Measurements from ENCODE around the gene INTS12.
"Not testable (repeated sequence)": the region's sequence is repeated elsewhere in the genome, so short reads cannot be mapped to it uniquely, and the experiment has no call there.

The INTS12 gene, protein sequence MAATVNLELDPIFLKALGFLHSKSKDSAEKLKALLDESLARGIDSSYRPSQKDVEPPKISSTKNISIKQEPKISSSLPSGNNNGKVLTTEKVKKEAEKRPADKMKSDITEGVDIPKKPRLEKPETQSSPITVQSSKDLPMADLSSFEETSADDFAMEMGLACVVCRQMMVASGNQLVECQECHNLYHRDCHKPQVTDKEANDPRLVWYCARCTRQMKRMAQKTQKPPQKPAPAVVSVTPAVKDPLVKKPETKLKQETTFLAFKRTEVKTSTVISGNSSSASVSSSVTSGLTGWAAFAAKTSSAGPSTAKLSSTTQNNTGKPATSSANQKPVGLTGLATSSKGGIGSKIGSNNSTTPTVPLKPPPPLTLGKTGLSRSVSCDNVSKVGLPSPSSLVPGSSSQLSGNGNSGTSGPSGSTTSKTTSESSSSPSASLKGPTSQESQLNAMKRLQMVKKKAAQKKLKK

DNA sequence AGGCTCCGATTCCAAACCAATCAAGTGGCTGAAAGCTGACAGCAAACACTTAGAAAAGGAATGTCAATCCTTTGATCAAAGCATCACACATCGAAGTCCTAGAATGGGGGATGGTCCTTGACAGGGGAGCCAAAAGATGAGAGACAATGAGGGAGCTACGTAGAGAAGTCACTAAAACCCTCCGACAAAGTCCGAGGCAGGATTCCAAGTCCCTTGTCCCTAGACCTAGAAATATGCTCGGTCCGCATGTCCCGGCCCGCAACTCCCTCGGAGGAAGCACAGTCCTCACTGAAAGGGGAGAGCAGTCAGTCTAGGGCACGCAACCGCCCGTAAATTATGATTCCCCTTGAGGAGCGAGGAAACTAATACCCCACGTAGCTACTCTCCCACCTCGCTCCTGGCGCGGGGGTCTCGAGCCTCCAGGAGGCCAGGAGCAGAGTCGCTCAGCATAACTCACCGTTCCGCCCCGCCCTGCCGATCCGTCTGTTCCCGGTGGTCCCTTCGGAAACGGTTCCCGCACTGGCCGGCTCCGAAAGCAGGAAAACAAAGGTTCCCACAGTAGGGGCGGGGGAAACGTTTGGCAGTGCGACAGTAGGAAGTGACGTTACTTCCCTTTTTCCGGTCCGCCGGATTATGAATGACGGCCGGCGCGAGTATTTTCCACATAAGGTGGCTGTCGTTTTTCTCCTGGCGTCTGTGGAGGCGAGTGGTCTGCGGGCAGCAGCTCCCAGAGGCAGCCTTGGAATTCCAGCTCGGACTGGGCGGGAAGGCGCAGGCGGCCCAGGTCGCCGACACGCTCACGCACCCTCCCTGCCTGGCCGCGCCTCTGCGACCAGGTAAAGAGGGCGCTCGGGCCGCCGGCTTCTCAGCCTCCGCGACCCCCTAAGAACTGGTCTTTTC is at the start of gene INTS12, which contains the start of gene GSTCD:
INTS12 (minus strand) TSS at position 509 of the 900 bp plus-strand sequence. CDS start 8,684 bp downstream, outside the sequence.
GSTCD (plus strand) TSS at position 604 of the 900 bp plus-strand sequence. CDS start 8,830 bp downstream, outside the sequence.
- DNase-seq: peak; percentile 92

DNA sequence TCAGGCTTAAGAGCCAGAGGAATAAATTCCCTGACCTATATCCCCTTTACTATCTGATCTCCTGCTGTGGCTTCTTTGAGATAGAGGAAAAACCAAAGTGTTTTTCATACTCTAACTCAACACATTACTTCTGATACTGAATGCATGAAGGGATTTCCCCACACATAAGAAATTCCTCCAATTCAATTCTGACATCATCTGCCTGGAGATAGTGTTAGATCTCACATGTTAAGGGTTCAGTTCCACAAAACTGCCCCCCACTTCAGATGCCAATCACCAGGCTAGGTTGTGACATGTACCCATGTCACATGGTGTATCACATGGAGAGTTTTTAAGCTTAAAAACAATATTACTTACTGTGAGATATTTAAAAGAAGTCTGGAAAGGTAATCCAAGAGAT is 46.9 kb upstream of the INTS12 start:
- DNase-seq: no peak

DNA sequence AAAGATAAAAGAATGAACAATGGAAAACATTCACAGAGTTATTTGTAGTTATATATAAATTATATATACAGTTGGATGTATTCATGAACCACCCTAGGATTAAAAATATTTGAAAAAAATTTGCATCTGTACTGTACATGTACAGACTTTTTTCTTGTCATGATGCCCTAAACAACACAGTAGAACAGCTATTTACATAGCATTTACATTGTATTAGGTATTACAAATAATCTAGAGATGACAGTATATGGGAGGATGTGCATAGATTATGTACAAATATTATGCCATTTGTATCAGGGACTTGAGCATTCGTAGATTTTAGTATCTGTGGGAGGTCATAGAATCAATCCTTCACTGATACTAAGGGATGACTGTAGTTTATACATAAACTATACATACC is 44.9 kb upstream of the INTS12 start:
- no peak for DNase-seq

DNA sequence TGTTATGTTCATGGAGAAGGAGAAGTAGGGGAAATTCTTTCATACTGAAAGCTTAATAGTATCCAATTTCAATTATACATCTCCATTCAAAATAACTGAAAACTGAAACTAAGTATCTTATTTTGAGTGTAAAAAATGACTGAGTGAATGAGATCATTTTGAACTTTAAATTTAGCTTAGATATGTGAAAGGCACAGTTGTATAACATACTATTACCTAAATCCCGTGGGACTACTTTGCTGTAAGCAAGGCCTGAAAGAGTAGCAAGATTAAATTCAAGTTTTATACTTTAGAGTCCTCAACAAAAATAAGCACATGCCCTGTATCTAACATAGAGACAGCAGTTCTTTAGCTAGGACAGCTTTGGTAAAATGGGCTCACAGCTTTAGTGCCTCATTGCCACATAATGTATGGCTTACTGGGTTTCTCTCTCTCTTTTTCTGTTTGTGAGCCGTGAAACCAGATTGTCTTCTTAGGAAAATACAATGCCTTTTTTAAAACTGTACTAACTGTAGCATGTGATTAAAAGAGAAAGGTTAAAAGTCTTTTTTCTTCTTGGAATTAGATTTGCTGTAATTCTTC is 43.3 kb upstream of the INTS12 start:
- DNase-seq: no peak

DNA sequence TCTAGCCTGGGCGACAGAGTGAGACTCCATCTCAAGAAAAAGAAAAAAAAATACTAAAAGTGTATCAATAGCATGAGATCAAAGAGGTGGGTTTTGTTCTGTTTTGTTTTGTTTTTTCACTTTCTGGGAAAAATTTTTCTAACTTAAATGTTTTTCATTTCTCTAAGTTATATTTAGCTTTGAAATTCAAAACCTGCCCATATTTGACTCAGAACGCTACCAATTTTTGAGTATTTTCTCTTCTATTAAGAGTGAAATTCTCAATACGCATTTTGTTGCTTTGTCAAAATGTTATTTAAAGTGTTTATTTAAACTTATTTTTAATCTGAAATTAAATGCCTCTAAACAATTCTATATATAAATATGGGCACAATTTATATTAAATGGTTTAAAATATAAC is 39.7 kb upstream of the INTS12 start:
- DNase-seq: no peak

DNA sequence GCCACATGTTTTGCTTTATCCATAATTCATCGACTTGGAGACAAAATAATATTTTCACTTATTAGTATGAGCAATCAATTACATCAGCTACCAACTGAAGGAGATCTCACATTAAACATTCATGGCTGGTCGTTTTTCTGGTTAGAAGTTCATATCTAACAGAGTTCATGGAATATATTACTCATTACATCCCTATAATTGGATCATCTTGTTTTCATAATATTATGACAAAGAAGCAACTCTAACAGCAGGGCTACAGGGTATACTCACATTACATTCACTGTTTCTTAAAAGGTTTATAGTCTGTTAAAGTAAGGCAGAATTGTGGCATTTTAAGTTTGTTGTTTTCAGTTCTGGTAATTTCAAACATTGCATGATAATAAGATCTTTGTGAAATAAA is 33.1 kb upstream of the INTS12 start:
- DNase-seq: no peak

DNA sequence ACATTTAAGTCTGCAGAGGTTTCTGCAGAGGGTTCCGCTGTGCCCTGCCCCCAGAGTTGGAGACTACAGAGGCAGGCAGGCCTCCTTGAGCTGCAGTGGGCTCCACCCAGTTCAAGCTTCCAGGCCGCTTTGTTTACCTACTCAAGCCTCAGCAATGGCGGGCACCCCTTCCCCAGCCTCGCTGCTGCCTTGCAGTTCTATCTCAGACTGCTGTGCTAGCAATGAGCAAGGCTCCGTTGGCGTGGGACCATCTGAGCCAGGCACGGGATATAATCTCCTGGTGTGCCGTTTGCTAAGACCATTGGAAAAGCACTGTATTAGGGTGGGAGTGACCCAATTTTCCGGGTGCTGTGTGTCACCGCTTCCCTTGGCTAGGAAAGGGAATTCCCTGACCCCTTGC is 26.7 kb upstream of the INTS12 start:
- DNase-seq: not testable (repeated sequence)

DNA sequence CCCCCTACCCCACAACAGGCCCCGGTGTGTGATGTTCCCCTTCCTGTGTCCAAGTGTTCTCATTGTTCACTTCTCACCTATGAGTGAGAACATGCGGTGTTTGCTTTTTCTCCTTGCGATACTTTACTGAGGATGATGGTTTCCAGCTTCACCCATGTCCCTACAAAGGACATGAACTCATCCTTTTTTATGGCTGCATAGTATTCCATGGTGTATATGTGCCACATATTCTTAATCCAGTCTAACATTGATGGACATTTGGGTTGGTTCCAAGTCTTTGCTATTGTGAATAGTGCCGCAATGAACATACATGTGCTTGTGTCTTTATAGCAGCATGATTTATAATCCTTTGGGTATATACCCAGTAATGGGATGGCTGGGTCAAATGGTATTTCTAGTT is 21.4 kb upstream of the INTS12 start:
- not testable (repeated sequence) for DNase-seq

DNA sequence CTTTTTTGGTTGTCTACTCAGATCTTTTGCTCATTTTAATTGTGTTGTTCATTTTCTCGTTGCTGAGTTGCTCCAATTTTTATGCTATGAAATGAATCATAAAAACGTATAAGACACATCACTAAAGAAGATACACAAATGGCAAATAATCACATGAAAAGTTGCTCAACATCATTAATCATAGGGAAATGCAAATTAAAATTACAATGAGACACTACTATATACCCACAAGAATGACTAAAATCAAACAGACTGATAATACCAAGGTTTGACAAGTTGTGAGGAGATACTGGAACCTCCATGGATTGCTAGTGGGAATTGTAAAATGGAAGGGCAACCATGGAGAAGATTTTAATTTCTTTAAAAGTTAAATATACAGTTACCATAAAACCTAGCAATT is 17.1 kb upstream of the INTS12 start:
- DNase-seq: no peak

DNA sequence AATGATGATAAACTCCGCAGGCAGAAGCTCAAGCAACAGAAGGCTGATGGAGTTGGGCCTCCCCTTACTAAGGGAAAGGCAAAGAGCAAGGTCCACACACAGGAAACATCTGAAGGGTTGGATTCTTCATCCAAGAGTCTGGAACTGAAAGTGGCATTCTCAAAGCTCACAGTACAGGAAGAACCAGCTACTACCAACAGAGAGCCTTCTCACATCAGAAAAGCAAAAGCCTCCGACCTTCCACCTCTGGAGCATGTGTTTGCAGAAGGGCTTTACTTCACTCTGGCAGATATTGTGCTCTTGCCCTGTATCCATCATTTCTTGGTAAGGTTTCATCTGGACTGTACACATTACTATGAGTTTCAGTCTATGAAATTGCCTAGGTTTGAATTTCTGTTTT is 10.7 kb upstream of the INTS12 start:
- DNase-seq: no peak

DNA sequence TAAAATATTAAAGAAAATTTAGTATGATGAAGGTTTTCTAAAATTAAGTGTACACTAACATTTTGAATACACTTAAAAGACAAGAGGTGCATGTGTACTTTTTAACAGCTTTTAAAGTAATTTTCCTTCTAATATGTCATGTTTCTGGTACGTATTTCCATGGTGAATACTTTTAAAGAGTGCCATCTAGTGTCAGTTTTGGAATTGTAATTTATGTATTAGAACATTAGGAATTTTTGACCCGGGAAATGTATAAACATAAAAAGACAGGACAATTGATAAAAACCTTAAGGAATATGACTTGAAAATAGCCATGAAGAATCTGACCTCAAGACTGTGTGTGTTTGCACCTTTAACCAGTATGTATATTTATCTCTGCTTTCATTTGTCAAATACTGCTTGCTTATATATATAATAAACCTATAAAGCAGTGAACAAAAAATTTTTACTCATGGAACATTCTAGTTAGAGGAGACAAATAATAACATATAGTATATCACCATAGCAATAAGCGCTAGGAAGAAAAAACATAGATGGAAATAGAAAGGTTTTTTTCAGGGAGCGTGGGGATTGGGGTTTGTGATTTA is 7.3 kb upstream of the INTS12 start:
- peak; percentile 42 for DNase-seq

DNA sequence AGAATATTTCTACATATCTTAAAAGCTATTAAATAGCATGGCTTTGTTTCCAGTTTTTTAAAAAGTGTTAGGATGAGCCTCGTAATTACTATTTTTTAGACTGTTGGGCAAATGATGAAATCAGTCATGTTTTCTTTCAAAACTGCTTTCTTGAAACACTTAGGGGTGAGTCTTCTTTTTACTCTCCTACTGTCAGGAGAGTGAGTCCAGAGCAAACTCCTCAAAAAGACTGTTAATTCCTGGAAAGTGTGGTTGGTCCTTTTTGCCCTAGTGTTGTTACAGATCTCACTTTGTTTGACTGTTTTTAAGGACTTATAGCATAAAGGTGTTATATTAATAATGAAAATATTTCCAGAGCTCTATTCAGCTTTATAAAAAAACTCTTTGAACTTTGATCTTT is 6.4 kb upstream of the INTS12 start:
- DNase-seq: no peak

DNA sequence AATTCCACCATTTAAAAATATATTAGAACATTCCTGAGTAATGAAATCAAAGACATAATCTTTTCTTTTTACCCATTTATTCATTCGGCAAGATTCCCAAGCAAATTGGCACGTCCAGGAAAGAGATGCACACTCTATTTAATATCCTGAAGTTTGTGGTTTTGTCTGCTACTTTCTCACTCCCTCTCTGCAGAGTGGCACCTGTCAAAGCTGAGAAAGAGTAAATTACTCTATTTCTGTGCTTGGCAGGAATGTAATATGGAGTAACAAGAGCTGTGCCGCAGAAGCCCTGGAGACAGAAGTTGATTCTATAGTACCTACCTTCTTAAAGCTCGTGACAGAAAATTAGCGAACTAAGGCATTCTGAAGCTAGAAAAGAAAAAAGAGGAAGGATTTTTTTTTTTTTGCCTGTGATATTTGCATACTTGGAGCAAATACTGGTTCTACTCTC is 5.6 kb upstream of the INTS12 start:
- DNase-seq: no peak

DNA sequence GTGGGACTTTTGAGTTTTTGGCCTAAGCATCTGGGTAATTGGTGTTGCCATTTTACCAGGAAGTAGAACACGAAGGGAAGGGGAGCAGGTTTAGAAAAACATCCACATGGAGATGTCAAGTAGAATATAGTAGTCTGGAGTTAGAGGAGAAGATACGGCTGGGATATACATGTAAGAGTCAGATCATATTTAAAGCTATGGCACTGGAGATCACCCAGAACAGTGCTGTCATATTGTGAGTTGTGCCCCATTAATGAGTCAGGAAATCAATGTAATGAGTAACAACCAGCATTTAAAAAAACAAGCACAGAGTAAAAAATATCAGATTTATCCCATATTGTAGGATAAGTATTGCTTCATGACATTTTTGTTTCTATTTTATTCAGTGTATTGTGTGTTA is 4.3 kb upstream of the INTS12 start:
- DNase-seq: no peak

DNA sequence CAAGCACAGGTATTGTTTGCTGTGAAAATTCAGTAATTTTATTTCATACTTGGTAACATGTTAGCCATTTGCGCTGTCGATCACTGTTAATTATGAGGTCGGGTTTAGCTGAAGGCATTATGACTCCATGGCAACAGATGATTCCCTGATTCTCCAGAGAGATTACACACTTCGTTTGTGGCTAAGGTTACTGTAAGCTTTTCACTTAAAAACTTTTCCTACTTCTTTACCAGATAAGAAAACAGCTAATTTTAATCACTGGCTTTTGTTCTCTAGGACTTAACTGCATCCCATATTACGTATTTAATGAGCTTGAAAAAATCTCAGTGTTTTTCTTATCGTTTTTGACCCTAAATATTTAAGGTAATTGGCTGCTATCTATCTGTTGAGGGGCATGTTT is 2.2 kb upstream of the INTS12 start:
- DNase-seq: no peak

DNA sequence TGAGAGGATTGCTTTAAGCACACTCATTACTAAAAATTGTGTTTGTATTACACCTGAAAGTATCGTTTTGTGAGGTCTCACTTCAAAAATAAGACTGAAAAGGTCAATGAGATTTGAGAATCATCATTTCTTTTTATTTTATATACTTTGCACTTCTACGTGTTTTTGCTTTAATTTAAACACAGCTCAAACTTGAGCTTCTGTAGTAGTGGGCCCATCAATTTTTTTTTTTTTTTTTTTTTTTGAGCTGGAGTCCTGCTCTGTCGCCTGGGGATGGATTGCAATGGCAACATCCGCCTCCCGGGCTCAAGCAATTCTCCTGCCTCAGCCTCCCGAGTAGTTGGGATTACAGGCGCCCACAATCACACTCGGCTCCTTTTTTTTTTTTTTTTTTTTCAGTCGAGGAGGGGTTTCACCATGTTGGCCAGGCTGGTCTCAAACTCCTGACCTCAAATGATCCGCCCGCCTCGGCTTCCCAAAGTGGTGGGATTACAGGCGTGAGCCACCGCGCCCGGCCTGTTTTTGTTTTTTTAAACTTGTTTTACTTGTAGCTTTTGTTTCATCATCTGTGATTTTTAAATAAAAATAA is 1.6 kb upstream of the INTS12 start:
- no peak for DNase-seq

DNA sequence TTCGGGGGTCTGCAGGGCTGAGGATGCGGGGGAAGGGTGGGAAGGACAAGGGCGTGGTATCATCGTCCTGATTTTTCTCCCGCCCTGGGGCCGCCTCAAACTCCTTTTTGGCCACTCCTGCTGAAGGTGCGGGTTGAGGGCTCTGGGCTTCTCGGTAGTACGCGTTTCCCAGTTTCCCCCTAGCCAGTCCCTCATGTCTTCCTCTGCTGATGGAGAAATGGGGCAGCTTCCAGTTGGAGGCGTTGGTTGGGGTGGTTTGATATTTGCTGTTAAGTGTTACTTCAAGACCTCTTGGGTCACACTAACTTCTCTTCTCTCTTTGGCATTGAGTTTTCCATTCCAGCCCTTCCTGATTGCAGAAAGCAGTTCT is 577 bp upstream of the INTS12 start:
- peak; percentile 26 for DNase-seq

DNA sequence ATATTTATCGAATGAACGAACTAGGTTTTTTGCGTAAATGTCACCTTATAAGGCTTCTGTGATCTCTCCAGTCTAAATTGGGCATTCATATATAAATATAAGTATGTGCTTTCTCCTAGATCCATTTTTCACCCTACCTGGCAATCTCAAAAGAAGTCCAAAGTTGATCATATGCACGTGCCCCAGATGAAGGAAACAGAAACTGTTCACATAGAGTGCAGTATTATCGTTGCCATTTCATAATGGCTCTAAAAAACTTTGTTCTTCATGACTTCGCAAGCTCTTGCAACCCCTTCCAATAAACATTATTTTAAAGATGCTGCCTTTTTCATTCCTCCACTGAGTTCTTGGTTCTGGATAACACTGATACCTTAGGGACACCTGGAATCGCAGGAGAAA is 708 bp downstream of the INTS12 start:
- peak; percentile 19 for DNase-seq

DNA sequence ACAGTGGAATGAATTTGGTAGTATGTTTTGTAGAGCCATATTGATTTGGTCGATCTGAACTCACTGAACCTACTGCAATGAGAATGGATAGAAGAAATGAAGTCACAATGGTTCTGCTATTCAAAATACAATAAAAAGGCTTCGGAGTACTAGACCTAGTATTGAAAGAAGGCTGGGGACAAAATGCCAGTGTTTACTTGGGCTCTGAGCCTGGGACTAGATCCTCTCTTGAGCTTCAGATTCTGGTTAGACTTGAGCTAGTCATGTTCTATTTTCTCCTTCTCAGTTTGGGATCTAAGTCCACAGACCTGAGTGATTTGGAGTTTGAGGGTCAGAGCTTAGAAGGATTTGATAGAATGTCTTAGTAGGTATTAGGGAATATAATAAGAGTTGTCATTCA is 9.9 kb downstream of the INTS12 start:
- DNase-seq: no peak

DNA sequence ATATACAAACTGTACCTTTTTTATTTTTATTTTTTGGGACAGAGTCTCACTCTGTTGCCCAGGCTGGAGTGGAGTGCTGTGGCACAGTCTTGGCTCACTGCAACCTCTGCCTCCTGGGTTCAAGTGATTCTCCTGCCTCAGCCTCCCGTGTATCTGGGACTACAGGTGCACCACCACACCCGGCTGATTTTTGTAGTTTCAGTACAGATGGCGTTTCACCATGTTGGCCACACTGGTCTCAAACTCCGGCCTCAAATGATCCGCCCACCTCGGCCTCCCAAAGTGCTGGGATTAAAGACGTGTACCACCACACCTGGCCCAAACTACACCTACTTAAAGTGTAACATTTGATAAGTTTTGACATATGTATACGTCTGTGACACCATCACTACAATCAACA is 12.7 kb downstream of the INTS12 start:
- not testable (repeated sequence) for DNase-seq

DNA sequence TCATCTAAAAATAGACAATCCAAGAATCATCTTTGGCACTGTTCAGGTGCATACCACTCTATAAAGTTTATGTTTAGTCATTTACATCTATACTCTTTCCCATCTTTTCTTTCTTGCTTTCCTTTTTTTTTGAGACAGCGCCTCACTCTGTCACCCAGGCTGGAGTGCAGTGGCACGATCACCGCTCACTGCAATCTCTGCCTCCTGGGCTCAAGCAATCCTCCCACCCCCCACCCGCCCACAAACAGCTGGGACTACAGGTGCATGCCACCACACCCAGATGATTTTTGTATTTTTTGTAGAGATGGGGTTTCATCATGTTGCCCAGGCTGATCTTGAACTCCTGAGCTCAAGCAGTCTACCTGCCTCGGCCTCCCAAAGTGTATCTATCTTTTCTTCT is 13.7 kb downstream of the INTS12 start:
- not testable (repeated sequence) for DNase-seq

DNA sequence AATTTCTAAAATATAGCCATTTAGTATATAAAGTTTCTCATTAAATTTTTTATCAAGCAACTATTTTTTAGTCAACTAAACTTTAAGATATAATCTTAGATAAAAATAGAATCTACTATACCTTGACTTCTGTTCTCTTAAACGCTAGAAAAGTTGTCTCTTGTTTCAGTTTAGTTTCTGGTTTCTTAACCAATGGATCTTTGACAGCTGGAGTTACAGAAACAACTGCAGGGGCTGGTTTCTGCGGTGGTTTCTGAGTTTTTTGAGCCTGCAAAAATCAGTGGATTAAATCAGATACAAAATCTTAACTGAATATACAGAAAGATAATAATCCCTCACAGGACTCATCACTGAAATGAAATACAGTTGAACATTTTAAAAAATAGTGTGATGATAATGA is 21.9 kb downstream of the INTS12 start:
- DNase-seq: no peak

DNA sequence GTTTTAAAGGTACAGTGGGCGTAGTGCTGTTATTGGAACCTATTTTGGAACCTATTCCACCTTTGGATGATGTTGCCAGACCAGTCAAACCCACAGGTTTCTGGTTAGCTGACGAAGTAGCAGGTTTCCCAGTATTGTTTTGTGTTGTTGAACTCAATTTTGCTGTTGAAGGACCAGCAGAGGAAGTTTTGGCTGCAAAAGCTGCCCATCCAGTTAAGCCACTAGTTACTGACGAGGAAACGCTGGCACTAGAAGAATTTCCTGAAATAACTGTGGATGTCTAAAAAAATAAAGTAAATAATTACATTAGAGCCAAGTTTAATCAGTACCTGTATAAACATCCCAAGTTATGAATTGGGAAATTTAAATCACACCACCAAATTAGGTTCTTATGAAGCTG is 25.5 kb downstream of the INTS12 start:
- no peak for DNase-seq

All from CD4-positive, alpha-beta T cell treated with Interleukin-17A for 1 hour (primary cell).